HepG2 (cell line): ENCODE measurements around the gene TCF12. TPM values are rescaled to one million over a fixed set of nuclear protein-coding genes. Genes with fewer than 3 reads are reported as not detected.

Experiments
- BCL6 ChIP-seq: IDR thresholded peaks from 2 replicates; pipeline ENCODE4 v1.6.1; 2016; ENCODE audit warnings: missing genetic modification reagents, missing compliant biosample characterization
- DPF2 ChIP-seq: sonication (generic); formaldehyde crosslinking; IDR thresholded peaks from 2 replicates; pipeline ENCODE4 v1.4.0; 2020; ENCODE audit warnings: mild to moderate bottlenecking, low read depth, missing genetic modification reagents, borderline replicate concordance
- GMEB2 ChIP-seq: IDR thresholded peaks from 2 replicates; pipeline ENCODE4 v1.6.1; 2016; ENCODE audit warnings: missing biosample characterization, missing genetic modification reagents, low read depth
- ISL2 ChIP-seq: sonication (generic); formaldehyde crosslinking; IDR thresholded peaks from 2 replicates; pipeline ENCODE4 v1.5.0; 2020; ENCODE audit warnings: missing genetic modification reagents
- KLF11 ChIP-seq: IDR thresholded peaks from 2 replicates; pipeline ENCODE4 v1.6.1; 2016; ENCODE audit warnings: missing compliant biosample characterization
- LRRFIP1 ChIP-seq: sonication (generic); formaldehyde crosslinking; conservative IDR thresholded peaks from 2 replicates; pipeline ENCODE4 v1.4.0; 2020; ENCODE audit warnings: missing genetic modification reagents
- MBD4 ChIP-seq: IDR thresholded peaks from 2 replicates; pipeline ENCODE4 v1.6.1; 2012; ENCODE audit warnings: low read length, inconsistent platforms, borderline replicate concordance
- NR2F2 ChIP-seq: IDR thresholded peaks from 2 replicates; pipeline ENCODE4 v1.6.1; 2012; ENCODE audit warnings: low read depth, inconsistent platforms, borderline replicate concordance
- PHF8 ChIP-seq: sonication (generic); formaldehyde crosslinking; IDR thresholded peaks from 2 replicates; pipeline ENCODE4 v1.5.0; 2020; ENCODE audit warnings: missing genetic modification reagents
- PRMT3 ChIP-seq: sonication (generic); formaldehyde crosslinking; IDR thresholded peaks from 2 replicates; pipeline ENCODE4 v1.8.1; 2022; ENCODE audit warnings: low read depth, mild to moderate bottlenecking, moderate library complexity, missing genetic modification reagents, borderline replicate concordance
- RAD51 ChIP-seq: fragments of 450-650 bp; IDR thresholded peaks from 2 replicates; pipeline ENCODE4 v1.6.1; 2016; ENCODE audit warnings: borderline replicate concordance
- SAP130 ChIP-seq: IDR thresholded peaks from 2 replicates; pipeline ENCODE4 v1.6.1; 2016; ENCODE audit warnings: low read depth
- SOX6 ChIP-seq, 2 experiments: fragments of 450-650 bp in 1 of 2; sonication (generic) in 1 of 2; formaldehyde crosslinking in 1 of 2; IDR thresholded peaks; 2 replicates each; pipeline versions ENCODE4 v1.4.0 to v1.6.1; 2017 to 2020; ENCODE audit warnings: antibody characterized with exemption in 1 of 2, mild to moderate bottlenecking in 1 of 2, missing genetic modification reagents in 1 of 2
- SUZ12 ChIP-seq: fragments of 150-350 bp; IDR thresholded peaks from 2 replicates; pipeline ENCODE4 v1.6.1; 2014; ENCODE audit warnings: low read depth, low read length
- TAF1 ChIP-seq: sonication (generic); formaldehyde crosslinking; IDR thresholded peaks from 2 replicates; pipeline ENCODE4 v1.4.0; 2020; ENCODE audit warnings: missing genetic modification reagents
- ZBTB33 ChIP-seq: sonication (generic); formaldehyde crosslinking; IDR thresholded peaks from 2 replicates; pipeline ENCODE4 v1.4.0; 2020; ENCODE audit warnings: missing genetic modification reagents
- ZNF30 ChIP-seq: sonication (generic); formaldehyde crosslinking; IDR thresholded peaks from 2 replicates; pipeline ENCODE4 v1.5.0; 2020; ENCODE audit warnings: mild to moderate bottlenecking, missing genetic modification reagents
- ZNF331 ChIP-seq: sonication (generic); formaldehyde crosslinking; IDR thresholded peaks from 2 replicates; pipeline ENCODE4 v1.4.0; 2020; ENCODE audit warnings: missing genetic modification reagents
- ZNF343 ChIP-seq: sonication (generic); formaldehyde crosslinking; IDR thresholded peaks from 2 replicates; pipeline ENCODE4 v1.4.0; 2020; ENCODE audit warnings: mild to moderate bottlenecking, missing genetic modification reagents
- ZNF557 ChIP-seq: sonication (generic); formaldehyde crosslinking; IDR thresholded peaks from 2 replicates; pipeline ENCODE4 v1.4.0; 2020; ENCODE audit warnings: missing genetic modification reagents
- ZNF569 ChIP-seq: sonication (generic); formaldehyde crosslinking; IDR thresholded peaks from 2 replicates; pipeline ENCODE4 v1.5.0; 2020; ENCODE audit warnings: mild to moderate bottlenecking, missing genetic modification reagents, moderate library complexity, borderline replicate concordance
- ZNF619 ChIP-seq: sonication (generic); formaldehyde crosslinking; IDR thresholded peaks from 2 replicates; pipeline ENCODE4 v1.4.0; 2020; ENCODE audit warnings: mild to moderate bottlenecking, missing genetic modification reagents
- ZNF720 ChIP-seq: sonication (generic); formaldehyde crosslinking; IDR thresholded peaks from 2 replicates; pipeline ENCODE4 v1.4.0; 2020; ENCODE audit warnings: missing genetic modification reagents
- ZNF724P ChIP-seq: sonication (generic); formaldehyde crosslinking; IDR thresholded peaks from 2 replicates; pipeline ENCODE4 v1.8.0; 2022; ENCODE audit warnings: missing genetic modification reagents, borderline replicate concordance
- polyA plus RNA-seq, 8 experiments: library from polyadenylated mRNA; depleted of rRNA in 3 of 8; stranded (reverse) in 7 of 8; unstranded in 1 of 8; fragments of >200 nt; fragmentation: Illumina TruSeq in 4 of 8; extraction: Trizol in 4 of 8; gene quantifications; 2 replicates each; pipeline versions ENCODE4 v1.2.1 to v1.2.3, GENCODE V29; 2011 to 2016; ENCODE audit warnings: low read depth in 4 of 8, missing spikeins in 1 of 8, mixed read lengths in 1 of 8; ENCODE audit not compliant: insufficient read depth in 1 of 8
- total RNA-seq, 5 experiments: library from RNA; depleted of rRNA; stranded (reverse); fragments of >200 nt; fragmentation: Illumina TruSeq; extraction: Trizol; gene quantifications; 2 replicates each; pipeline ENCODE4 v1.2.3, GENCODE V29; 2016; ENCODE audit warnings: low read depth in 1 of 5

Gene TCF12
- total and polyA plus RNA-seq, 2 of the 13 experiments (the other 11 are each of a cell fraction or from before 2014, with no cell fraction given): 48.6 to 51.1 TPM

GRCh38 chr15:56918046-56918938 lies at the start of gene TCF12 (continued):
- TF ChIP-seq ZBTB33 (CRISPR knock-in tag) (peak; percentile 69), RAD51 (no peak), ZNF30 (no peak), ISL2 (CRISPR knock-in tag) (peak; percentile 78), DPF2 (CRISPR knock-in tag) (no peak), ZNF569 (no peak), ZNF557 (peak; percentile 4; the same call in 1 of the 2 replicates), SOX6 (IDR thresholded peaks at IDR 0.05) (no peak), SOX6 (CRISPR knock-in tag; IDR thresholded peaks at IDR 0.05) (peak; percentile 75; the same call in 1 of the 2 replicates), ZNF331 (CRISPR knock-in tag) (peak; percentile 93), LRRFIP1 (CRISPR knock-in tag) (no peak), PRMT3 (CRISPR knock-in tag) (no peak; the same call in 1 of the 2 replicates), BCL6 (peak; percentile 78), ZNF724P (CRISPR knock-in tag) (no peak), SAP130 (CRISPR knock-in tag) (peak; percentile 81), GMEB2 (CRISPR knock-in tag) (peak; percentile 48; the same call in 1 of the 2 replicates), ZNF619 (CRISPR knock-in tag) (peak; percentile 82; the same call in 1 of the 2 replicates), ZNF720 (no peak), KLF11 (CRISPR knock-in tag) (peak; percentile 83; the same call in 1 of the 2 replicates), TAF1 (peak; percentile 92), SUZ12 (no peak), MBD4 (no peak), NR2F2 (0 out of 2 replicates have a peak, but pooled peaks have one; percentile 29), PHF8 (CRISPR knock-in tag) (peak; percentile 92), ZNF343 (no peak; the same call in 1 of the 2 replicates)
